IPS DF 6.9 (cell line): ENCODE data around the gene CLDND1.

Source experiments
- DNase-seq: peaks from one replicate; pipeline ENCODE4 v3.0.0-alpha.2; 2013; ENCODE audit warnings: low read depth, low spot score
- H3K27ac ChIP-seq: one replicate; pipeline ENCODE4 v1.5.1; 2013; ENCODE audit warnings: low read length, control low read depth
- H3K27me3 ChIP-seq: 2 replicates; pipeline ENCODE4 v1.6.1; 2013; ENCODE audit warnings: mild to moderate bottlenecking, low read length; ENCODE audit not compliant: control insufficient read depth, insufficient read depth
- H3K36me3 ChIP-seq: 2 replicates; pipeline ENCODE4 v1.6.1; 2013; ENCODE audit warnings: low read length; ENCODE audit not compliant: control insufficient read depth, insufficient read depth
- H3K4me1 ChIP-seq: 2 replicates; pipeline ENCODE4 v1.6.1; 2013; ENCODE audit warnings: low read length; ENCODE audit not compliant: control insufficient read depth, insufficient read depth
- H3K4me3 ChIP-seq: 2 replicates; pipeline ENCODE4 v1.5.1; 2013; ENCODE audit warnings: mild to moderate bottlenecking, low read length
- H3K9me3 ChIP-seq: 2 replicates; pipeline ENCODE4 v1.6.1; 2013; ENCODE audit warnings: low read length, inconsistent platforms; ENCODE audit not compliant: control insufficient read depth, insufficient read depth
- WGBS: extraction: QIAGEN DNeasy Blood & Tissue Kit; methylation state at CpG from one replicate; pipeline ENCODE4 v1.1.7; 2013; ENCODE audit warnings: mixed read lengths, missing lambda C conversion rate; ENCODE audit not compliant: insufficient read length, insufficient coverage; 5-methylcytosine and 5-hydroxymethylcytosine counted together

Gene CLDND1

GRCh38 chr3:98513736-98514135 lies 9.0 kb downstream of the CLDND1 start:
- no peaks in the 10 kb centered on the region for H3K27me3 ChIP-seq
- no peaks in the 10 kb centered on the region for H3K36me3 ChIP-seq
- H3K9me3 ChIP-seq: no peaks in the 10 kb centered on the region
- no peak overlapping the region for H3K27ac ChIP-seq
- H3K4me3 ChIP-seq: no peak overlapping the region
- no peaks in the 10 kb centered on the region for H3K4me1 ChIP-seq
- WGBS: no CpG with 5 or more reads among the region's 3 CpGs
- DNase-seq: no peak

GRCh38 chr3:98513091-98513511 lies 9.6 kb downstream of the CLDND1 start:
- Histone ChIP-seq H3K4me3 (no peak overlapping the region), H3K36me3 (no peaks in the 10 kb centered on the region), H3K9me3 (no peaks in the 10 kb centered on the region), H3K27me3 (no peaks in the 10 kb centered on the region), H3K27ac (no peak overlapping the region), H3K4me1 (no peaks in the 10 kb centered on the region)
- no peak for DNase-seq
- WGBS: no CpG with 5 or more reads among the region's 4 CpGs

GRCh38 chr3:98512576-98512975 lies 10.1 kb downstream of the CLDND1 start:
- Histone ChIP-seq H3K4me3 (no peak overlapping the region), H3K36me3 (no peaks in the 10 kb centered on the region), H3K27ac (no peak overlapping the region), H3K27me3 (no peaks in the 10 kb centered on the region), H3K4me1 (no peaks in the 10 kb centered on the region), H3K9me3 (no peaks in the 10 kb centered on the region)
- no peak for DNase-seq
- WGBS: no CpG with 5 or more reads among the region's 4 CpGs

GRCh38 chr3:98508582-98508981 lies 14.1 kb downstream of the CLDND1 start:
- H3K4me1 ChIP-seq: no peaks in the 10 kb centered on the region
- no peaks in the 10 kb centered on the region for H3K9me3 ChIP-seq
- no peak overlapping the region for H3K4me3 ChIP-seq
- no peaks in the 10 kb centered on the region for H3K36me3 ChIP-seq
- DNase-seq: no peak
- no peaks in the 10 kb centered on the region for H3K27me3 ChIP-seq
- no peak overlapping the region for H3K27ac ChIP-seq
- WGBS: 100% methylated on average over 1 of the region's 2 CpGs

- Histone ChIP-seq H3K27me3 (no peaks in the 10 kb centered on the region), H3K4me1 (no peaks in the 10 kb centered on the region), H3K27ac (no peak overlapping the region), H3K4me3 (no peak overlapping the region), H3K9me3 (no peaks in the 10 kb centered on the region), H3K36me3 (no peaks in the 10 kb centered on the region)
- DNase-seq: no peak
- WGBS: no CpG with 5 or more reads among the region's 4 CpGs
These were observed 18.2 kb downstream of the CLDND1 start for GRCh38 chr3:98504539-98504938.

GRCh38 chr3:98501863-98502576 lies 20.7 kb downstream of the CLDND1 start:
- no CpG with 5 or more reads among the region's 5 CpGs for WGBS
- no peak overlapping the region for H3K4me3 ChIP-seq
- no peaks in the 10 kb centered on the region for H3K9me3 ChIP-seq
- no peaks in the 10 kb centered on the region for H3K36me3 ChIP-seq
- H3K4me1 ChIP-seq: no peaks in the 10 kb centered on the region
- no peak for DNase-seq
- H3K27ac ChIP-seq: no peak overlapping the region
- no peaks in the 10 kb centered on the region for H3K27me3 ChIP-seq

- no peaks in the 10 kb centered on the region for H3K4me1 ChIP-seq
- no peak overlapping the region for H3K27ac ChIP-seq
- no peak overlapping the region for H3K4me3 ChIP-seq
- H3K9me3 ChIP-seq: no peaks in the 10 kb centered on the region
- whole genome bisulfite sequencing: no CpG with 5 or more reads among the region's 4 CpGs
- no peaks in the 10 kb centered on the region for H3K27me3 ChIP-seq
- H3K36me3 ChIP-seq: no peaks in the 10 kb centered on the region
- DNase-seq: no peak
These were observed 21.4 kb downstream of the CLDND1 start for GRCh38 chr3:98501270-98501669.

- no peaks in the 10 kb centered on the region for H3K36me3 ChIP-seq
- DNase-seq: no peak
- no CpG with 5 or more reads among the region's 4 CpGs for WGBS
- H3K4me3 ChIP-seq: no peak overlapping the region
- H3K9me3 ChIP-seq: no peaks in the 10 kb centered on the region
- no peaks in the 10 kb centered on the region for H3K27me3 ChIP-seq
- no peaks in the 10 kb centered on the region for H3K4me1 ChIP-seq
- H3K27ac ChIP-seq: no peak overlapping the region
These were observed 22.7 kb downstream of the CLDND1 start for GRCh38 chr3:98500019-98500418.

GRCh38 chr3:98497381-98497780 lies 25.3 kb downstream of the CLDND1 start, which contains the start of gene OR5K2:
Gene OR5K2 (plus strand): TSS chr3:98497681. CDS start chr3:98497681, 0 bp downstream.
- Histone ChIP-seq H3K27me3 (no peaks in the 10 kb centered on the region), H3K4me3 (no peak within 1 kb of the TSS), H3K4me1 (no peaks in the 10 kb centered on the region), H3K27ac (no peak within 1 kb of the TSS), H3K9me3 (no peaks in the 10 kb centered on the region), H3K36me3 (no peaks in the 10 kb centered on the region)
- no CpG with 5 or more reads among the region's 2 CpGs for WGBS
- DNase-seq: no peak

GRCh38 chr3:98483626-98484025 lies 39.1 kb downstream of the CLDND1 start:
- Histone ChIP-seq H3K36me3 (no peaks in the 10 kb centered on the region), H3K4me1 (no peaks in the 10 kb centered on the region), H3K4me3 (no peak overlapping the region), H3K27me3 (no peaks in the 10 kb centered on the region), H3K27ac (no peak overlapping the region), H3K9me3 (no peaks in the 10 kb centered on the region)
- no peak for DNase-seq
- no CpG with 5 or more reads among the region's 3 CpGs for WGBS
